Measurements from ENCODE around the gene DXO.

Gene DXO

DNA sequence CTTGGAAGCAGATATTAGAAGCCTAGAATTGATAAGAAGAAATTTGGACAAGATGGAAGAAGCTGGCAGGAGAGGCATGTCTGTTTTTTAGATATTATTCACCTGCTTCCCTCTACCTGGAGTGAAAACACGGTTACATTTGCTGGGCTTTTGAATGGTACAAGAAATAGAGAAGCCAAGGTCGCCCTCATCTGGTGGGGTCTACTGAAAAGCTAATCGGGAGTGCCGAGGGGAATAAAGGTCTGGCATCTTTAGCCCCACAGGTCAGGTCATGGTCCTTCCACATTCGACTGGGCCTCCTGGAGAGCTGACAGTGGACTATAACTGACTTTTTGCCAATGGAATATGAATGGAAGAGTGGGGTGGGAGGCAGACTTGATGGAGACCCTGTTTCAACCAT, 49.0 kb downstream of the DXO start:
- no peak for DNase-seq

DNA sequence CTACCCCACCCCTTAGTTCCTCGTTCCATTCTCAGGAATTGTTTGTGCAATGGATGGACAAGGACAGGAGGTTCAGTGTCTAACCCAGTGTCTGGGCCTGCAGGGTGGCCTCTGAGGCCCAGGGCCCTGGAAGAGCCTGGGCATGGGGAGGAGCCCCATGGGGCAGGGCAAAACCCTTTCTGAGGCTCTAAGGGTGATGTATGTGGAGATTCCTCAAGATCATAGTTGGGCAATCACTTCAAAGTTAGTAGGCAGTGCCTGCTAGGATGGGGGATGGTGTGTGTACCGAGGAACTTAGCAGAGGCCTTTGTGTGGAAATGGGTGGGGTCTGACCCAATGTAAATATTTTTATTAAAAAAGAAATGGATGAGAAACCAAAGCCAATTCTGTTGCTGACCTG, 51.1 kb downstream of the DXO start:
- DNase-seq, result no peak
